ENCODE measurements around the gene MYOT.
A peak's percentile ranks its signal among the peaks of the same experiment; 100 is the strongest.
"Not testable (repeated sequence)": the region's sequence is repeated elsewhere in the genome, so short reads cannot be mapped to it uniquely, and the experiment has no call there.

The MYOT gene

DNA sequence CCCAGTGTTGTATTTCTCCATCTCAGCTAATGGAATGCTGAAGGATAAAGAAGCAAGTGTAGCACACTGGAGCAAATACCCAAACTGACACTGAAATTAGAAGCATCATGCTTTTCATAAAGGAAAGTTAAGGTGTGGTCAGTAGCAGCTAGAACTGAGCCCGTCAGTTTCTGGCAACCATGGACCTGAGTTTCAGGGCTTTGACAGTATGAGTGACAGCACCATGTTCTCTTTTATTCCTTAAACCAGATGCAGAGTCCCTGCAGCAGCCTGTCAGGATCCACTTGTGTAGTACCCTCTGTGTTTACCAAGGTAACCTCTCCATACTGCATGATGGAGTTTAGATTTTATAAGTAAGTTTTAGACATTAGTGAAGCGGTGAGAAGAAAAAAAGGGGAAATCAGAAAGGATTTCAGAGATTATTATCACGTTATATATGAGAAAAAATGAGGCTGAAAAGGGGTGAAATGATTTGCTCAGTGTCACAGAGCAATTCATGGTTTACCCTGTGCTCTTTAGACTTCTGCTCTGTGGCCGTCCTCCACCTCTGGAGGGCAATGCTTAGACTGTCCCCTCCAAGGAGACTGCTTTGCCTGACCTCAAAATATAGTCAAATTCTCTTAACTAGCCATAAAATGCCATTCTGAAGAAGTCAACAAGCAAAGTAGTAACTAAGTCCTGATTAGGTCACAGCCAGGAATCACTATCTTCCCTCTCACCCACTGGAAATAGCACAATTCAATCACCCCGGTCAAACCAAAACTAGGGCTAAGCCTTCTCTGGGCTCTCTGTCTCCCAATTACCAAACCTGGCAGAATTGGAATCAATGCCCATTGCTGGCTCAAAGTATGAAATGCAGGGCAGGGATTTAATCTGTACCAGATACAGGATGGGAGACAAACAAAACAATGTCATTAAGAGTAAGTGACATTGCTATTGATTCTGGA, 10.5 kb upstream of the MYOT start:
- no peak for FAIRE-seq

DNA sequence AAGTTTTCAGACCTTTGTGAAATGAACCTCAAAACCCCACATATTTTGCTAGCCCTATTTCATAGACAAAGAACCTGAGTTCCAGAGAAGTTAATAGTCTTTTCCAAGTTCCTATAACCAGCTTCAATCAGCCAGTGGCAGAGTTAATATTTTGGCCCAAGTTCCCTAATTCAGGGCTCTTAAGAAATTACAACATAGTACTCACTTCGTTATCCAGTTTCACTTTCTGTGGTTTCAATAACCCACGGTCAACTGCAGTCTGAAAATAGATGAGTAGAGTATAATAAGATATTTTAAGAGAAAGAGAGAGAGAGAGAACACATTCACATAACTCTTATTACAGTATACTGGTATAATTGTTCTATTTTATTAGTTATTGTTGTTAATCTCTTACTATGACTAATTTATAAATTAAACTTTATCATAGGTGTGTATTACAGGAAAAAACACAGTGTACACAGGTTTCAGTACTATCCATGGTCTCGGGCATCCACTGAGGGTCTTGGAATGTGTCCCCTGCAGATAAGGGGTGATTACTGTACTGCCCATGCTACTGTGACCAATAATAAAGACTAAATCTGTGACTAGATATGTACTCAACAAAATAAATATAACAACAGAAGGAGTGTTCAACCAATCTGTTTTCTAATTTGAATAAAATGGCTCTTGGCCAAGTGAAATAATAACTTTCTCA, 9.3 kb upstream of the MYOT start:
- FAIRE-seq = peak; percentile 18

DNA sequence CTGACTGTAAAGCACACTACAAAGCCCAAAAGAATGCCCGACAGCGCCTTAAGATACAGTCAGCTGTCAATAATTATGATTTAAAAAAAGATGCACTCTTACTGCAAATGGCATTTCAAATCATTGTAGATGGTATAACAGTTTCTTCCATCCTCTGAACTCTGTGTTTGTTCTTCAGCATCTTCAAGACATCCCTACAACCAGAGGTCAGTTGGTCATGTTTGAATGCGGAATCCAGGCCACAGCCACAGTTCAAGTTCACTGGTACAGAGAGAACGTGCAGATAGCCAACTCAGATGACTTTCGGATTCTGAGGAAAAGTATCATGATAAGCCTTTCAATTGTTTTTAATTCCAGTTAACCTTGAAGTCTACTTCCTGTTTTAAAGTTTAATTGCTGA, 8.7 kb upstream of the MYOT start:
- no peak for FAIRE-seq

DNA sequence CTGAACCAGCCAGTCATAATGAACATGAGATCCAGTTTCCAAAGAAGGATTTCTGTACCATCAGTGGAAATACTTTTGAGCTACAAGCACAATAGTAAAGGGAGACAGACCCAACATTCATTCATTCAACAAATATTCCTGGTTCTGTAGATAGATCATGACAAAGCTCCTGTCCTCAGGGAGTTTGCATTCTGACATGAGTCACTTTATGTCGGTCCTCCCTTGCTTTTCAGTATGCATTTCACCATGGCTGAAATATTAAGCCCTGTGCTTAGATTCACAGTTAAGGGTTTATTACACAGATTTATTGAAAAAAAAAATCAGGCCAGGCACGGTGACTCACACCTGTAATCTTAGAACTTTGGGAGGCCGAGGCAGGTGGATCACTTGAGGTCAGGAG, 5.4 kb upstream of the MYOT start:
- no peak for FAIRE-seq

DNA sequence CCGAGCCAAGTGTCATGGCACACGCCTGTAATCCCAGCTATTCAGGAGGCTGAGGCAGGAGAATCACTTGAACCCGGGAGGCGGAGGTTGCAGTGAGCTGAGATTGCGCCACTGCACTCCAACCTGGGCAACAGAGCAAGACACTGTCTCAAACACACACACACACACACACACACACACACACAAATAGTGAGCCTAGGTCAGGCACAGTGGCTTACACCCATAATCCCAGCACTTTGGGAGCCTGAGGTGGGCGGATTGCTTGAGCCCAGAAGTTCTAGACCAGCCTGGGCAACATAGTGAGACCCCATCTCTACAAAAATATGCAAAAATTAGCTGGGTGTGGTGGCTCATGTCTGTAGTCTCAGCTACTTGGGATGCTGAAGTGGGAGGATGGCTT, 4.0 kb upstream of the MYOT start:
- not testable (repeated sequence) for FAIRE-seq

DNA sequence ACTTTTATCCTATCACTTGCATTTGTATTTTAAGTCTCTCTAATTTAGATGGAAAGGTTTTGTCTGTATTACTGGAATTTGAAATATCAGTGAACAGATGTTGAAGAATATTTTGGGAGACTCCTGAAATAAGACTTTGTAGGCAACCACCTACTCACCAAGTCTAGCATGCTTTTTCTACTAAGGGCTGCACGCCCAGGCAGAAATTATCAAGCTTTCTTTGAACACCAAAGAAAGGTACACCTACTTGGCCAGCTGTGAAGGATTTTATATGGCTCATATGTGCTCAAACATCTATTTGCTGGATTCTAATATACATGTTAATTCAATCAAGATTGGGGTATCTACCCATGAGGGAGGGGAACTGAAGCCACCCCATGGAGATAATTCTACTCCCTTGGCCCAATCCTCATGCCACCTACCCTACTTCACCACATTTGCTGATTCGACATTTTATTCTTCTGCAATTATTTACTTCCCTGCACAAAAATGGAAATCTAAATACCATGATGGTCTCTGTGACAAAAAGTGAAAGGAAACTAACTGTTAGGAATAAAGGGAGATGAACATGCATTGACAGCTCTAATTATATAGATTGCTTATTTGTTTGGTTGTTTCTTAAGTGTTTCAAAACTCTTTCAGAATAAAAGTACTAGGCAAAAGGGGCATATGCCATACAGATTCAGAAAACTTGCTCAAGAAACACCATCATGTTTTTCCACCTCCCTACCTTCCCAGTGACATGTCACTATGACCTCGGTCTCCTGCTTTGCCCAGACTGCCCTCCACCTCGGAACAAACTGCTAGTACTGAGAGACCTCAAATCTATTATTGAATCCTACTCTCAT, 895 bp upstream of the MYOT start:
- no peak for FAIRE-seq

DNA sequence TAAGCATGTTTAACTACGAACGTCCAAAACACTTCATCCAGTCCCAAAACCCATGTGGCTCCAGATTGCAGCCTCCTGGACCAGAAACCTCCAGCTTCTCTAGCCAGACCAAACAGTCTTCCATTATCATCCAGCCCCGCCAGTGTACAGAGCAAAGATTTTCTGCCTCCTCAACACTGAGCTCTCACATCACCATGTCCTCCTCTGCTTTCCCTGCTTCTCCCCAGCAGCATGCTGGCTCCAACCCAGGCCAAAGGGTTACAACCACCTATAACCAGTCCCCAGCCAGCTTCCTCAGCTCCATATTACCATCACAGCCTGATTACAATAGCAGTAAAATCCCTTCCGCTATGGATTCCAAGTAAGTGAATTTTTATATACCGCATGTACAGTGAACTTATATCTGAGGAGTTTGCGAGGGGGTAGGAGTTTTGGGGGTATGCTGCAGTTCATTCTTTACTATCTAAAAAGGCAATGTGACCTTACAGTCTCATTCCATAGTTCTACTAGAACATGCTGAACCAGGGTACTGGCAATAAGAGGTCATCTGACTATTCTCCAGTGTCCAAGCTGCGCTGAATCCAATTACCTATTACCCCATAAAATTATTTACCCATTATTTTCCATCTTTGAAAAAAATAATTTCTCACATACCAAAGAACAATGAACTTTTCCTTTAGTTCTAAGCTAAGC, 3.1 kb downstream of the MYOT start:
- FAIRE-seq = no peak

DNA sequence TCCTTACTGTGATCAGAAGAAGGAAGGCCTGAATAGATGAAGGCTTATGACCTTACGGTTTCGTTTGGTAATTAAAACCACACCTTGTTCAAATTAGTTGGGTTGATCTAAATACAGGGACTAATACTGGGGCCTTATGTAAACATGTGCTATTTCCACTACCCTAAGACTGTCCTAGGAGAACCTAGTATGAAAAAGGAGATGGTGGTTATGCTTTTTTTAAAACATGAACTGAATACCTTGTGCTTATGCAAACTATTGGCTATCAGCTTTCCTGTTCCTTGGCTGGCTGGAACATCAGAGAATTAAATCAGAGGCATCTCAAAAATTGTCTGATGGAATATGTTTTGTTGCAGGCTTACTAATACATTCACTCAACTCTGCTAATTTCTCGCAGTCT, 3.9 kb downstream of the MYOT start:
- no peak for FAIRE-seq

DNA sequence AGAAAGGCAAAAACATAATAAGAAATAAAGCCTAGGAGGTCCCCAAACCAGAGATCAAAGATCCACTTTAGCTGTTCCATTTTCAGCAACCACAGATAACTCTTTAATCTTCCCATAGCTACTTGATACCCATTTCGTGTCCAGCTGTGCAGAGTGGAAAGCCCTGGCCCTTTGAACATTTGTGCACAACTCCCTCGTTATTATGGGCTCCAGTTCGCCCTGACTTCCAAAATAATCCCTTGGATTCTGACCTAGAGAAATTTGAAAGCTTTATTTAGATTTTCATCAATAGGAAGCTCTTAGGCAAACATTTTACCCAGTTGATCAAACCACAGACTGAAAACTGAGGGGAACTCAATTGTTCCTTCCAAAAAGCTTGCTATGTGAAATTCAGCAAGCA, 4.8 kb downstream of the MYOT start:
- no peak for FAIRE-seq

DNA sequence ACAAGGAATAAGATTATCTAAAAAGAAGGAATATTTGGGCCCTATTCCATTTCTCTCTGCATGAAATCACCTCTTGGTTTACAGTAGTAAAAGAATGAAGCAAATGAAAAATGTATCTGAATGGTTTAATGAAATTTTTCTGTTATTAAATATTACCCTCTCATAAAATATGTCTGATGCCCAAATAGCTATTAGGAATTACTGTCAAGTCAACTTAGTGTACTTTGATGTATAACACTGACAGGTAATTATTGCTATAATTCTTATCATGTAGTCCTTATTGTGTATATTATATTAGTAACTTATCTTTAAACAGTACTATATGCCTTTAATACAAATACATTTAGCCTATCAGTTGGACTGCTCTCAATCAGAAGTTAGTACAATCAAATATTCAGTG, 8.4 kb downstream of the MYOT start:
- FAIRE-seq = no peak

DNA sequence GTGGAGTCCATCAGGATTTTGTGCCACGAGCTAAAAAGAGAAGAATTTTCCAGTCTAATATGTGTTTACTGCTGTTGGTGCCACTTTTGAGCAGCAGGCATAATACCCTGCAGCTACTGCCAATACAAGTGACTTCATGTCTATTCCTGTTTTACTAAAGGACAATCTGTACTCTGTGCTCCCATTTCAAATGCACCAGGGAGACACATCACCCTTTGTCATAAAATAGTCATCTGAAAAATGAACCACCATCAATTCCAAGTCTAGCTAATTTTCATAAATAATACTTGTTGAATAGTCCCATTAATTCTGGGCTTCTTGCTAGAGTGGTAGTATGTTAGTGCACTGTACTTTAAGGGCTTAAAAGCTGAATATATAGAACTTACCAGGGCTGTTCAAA, 12.7 kb downstream of the MYOT start:
- no peak for FAIRE-seq

DNA sequence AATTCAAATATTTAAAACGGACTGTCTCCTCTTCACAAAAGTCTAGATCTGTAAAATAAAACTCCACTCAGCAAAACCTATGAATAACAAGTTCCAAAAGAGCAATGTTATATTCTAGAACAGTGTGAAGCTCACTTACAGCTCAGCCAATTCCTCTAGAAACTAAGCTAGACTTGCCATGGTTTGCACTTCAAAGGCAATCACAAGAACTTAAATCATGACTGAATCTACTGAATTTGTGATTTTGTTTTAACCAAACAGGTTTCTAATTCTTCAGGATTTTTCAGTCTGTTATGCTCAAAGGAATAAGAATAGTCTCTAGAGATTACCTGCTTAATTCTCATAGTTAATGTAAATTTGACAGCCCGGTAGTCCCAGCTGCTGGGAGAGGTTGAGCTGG, 20.2 kb downstream of the MYOT start:
- FAIRE-seq = no peak

DNA sequence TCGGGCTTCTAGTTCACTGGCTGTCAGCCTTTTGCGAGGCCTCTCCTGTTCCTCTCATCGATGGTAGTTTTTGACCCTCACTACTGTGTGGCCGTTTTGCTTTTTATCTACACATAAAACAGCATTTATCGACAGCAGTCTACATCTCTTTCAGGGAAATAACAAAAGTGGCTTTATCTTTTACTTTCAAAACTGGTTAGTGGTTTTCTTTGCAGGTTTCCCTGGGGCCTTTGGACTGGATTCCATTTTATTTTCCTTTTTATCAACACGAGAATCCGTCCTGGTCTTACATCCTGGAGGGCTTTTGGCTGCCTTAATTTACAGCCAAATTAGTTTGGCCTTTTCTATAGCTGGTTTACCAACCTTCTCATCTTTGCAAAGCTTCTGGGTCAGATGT, 20.8 kb downstream of the MYOT start:
- no peak for FAIRE-seq

DNA sequence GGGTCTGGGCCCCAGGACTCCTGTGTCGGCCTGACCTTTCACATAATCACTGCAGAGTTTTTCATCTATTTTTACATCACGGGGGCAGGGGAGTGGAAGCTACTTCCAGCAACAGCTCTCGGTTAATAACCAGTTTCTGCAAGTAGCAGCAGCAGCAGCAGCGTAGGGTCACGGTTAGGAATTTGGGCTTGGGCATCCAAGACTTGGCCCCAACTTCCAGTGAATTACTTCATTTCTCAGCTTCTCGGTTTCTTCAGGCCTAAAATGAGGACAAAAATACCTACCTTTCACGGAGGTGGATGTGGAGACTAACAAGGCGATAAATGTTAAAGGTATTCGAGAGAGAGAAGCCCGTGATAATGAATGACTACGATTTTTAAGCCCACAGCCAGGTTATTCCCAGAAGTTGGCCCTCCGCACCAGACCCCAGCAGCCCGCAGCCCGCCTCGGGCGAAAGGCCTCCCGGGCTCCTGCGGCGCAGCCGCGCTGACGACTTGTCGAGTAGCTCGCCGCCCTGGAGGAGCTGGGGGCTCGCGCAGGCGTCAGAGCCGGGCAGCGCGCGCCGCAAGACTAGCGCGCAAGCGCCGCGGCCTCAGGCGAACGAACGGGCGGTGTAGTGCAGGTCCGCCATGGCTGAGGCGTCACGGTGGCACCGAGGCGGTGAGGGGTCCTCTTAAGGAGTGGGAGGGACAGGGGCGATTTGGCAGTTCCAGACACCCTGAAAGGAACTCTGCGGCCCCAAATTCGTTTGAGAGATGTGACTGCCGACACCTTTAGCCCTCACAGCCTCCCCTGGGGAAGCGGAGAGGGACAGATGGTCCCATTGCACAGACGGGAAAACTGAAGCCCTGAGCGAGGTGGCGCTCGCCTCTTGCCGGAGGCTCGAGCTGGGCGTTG, 21.5 kb downstream of the MYOT start, which contains the start of gene PKD2L2:
PKD2L2 (plus strand) TSS at position 595 of the 897 bp plus-strand sequence; CDS start at position 630, 35 bp downstream.
- FAIRE-seq = no peak

DNA sequence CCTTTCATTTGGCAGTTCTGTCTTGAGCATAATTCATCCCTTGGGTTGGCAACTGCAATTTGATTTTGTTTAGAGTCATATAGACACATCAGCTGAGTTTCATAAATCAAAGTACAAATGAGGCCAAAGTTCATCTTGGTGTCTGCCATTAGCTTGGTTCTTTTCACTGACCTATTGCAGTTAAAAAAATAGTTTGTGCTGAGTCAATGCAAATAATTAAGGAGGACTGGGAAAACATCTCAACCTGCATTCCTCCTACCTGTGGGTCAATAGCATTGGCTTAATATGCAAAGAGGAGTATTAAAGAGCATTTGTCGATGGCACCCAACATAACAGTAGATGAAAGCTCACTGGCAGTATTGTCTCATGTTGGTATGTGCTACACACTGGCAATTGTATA, 23.2 kb downstream of the MYOT start:
- FAIRE-seq = no peak

DNA sequence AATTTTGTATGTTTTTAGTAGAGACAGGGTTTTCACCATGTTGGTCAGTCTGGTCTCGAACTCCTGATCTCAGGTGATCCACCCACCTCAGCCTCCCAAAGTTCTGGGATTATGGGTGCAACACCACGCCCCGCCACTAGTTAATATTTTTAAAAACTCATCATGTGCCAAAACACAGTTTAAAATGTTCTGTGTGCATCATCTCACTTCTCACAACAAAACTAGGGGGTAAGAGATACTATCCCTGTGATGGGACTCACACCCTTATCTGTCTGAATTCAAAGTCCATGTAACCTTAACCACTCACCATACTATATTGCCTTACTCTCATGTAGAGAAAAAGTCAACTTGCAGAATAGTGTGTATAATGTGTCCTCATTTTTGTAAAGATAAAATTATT, 24.2 kb downstream of the MYOT start:
- no peak for FAIRE-seq

DNA sequence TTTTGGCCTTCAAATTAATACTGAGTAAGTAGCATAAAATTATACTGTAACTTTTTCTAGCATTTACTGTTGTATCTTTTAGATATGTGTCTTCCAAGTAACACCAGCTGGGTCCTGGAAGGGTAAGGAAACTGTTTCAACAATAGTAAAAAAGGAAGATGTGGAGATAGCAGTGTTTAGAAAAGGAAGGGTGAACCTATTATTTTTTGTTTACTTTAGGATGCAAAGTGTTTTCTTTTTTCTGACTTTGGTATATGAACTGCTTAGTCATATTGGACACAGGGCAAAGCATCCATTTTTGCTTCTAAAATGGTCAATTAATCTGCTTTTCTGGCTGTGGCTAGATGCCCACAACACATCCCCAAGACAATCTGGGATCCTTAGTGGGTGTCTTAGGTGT, 26.9 kb downstream of the MYOT start:
- FAIRE-seq = no peak

DNA sequence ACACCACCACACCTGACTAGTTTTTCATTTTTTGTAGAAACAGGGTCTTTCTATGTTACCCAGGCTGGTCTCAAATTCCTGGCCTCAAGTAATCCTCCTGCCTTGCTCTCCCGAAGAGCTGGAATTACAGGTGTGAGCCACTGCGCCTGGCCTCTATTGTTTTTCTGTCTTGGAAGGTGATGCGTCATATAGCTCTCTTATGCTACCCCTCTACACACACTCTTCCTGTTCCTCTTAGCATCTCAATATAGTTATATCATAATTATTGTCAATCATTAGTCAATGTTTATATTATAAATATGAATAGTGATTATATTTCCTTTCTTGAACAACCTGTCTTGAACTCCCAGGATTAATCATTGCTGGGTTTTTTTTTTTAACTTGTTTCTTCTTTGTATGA, 28.9 kb downstream of the MYOT start:
- FAIRE-seq = no peak

DNA sequence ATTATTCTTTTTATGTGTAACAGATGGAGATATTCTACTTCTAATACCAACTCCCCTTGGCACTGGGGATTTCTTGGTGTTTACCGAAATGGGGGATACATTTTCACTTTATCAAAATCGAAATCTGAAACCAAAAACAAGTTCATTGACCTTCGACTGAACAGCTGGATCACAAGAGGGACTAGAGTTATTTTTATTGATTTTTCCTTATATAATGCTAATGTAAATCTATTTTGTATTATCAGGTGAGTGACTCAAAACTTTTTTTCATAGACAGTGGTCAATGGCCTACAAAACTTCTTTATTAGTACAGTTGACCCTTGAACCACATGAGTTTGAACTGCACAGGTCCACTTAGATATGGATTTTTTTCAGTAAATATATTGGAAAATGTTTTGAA, 31.8 kb downstream of the MYOT start:
- no peak for FAIRE-seq

DNA sequence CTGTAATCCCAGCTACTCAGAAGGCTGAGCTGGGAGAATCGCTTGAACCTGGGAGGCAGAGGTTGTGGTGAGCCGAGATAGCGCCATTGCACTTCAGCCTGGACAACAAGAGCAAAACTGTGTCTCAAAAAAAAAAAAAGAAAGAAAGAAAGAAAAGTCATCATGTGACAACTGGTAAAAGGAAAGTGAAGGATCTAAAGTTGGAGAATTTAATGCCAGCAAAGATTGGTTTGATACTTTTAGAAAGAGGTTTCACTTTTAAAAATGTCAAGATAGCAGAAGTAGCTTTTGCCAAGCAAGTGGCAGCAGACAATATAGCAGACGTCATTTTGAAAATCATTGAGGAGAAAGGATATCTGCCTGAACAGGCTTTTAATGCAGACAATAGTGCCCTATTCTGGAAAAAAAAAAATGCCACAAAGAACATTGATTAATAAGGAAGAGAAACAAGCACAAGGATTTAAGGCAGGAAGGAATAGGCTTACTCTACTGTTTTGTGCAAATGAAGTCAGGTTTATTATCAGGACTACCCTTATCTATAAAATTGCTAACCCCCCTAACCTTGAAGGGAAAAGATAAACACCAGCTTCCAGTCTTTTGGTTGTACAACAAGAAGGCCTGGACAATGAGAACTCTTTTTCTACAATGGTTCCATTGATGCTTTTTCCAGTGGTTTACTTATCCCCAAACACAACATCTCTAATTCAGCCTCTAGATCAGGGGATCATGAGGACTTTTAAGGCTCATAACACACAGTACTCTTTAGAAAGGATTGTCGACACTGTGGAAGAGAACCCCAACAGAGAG, 33.6 kb downstream of the MYOT start:
- no peak for FAIRE-seq
